SU-DHL-6 (cell line): ENCODE data around the gene DNAJC10.
"Not testable (repeated sequence)": the region's sequence is repeated elsewhere in the genome, so short reads cannot be mapped to it uniquely, and the experiment has no call there.

Experiments
- H2AFZ ChIP-seq: fragments of 200-600 bp; sonication (generic); 2 replicates; pipeline ENCODE4 v1.6.1; 2014; ENCODE audit warnings: low read depth, mild to moderate bottlenecking, moderate library complexity, mixed read lengths, antibody characterized with exemption, low read length; ENCODE audit not compliant: severe bottlenecking
- H3F3A ChIP-seq: fragments of 200-600 bp; shearing (Covaris generic); 2 replicates; pipeline ENCODE4 v1.6.0; 2016; ENCODE audit warnings: antibody characterized with exemption, mild to moderate bottlenecking; ENCODE audit not compliant: insufficient read depth
- H3K27ac ChIP-seq: fragments of 200-600 bp; sonication (generic); 2 replicates; pipeline ENCODE4 v1.5.1; 2016; ENCODE audit warnings: low read depth, mild to moderate bottlenecking, low read length, moderate library complexity, mixed read lengths
- H3K27me3 ChIP-seq: fragments of 200-600 bp; sonication (generic), shearing (Covaris generic); 2 replicates; pipeline ENCODE4 v1.6.0; 2014; ENCODE audit warnings: mild to moderate bottlenecking, low read length
- H3K36me3 ChIP-seq: fragments of 200-600 bp; sonication (generic); 2 replicates; pipeline ENCODE4 v1.6.1; 2014; ENCODE audit warnings: mild to moderate bottlenecking, low read length, mixed read lengths
- H3K4me2 ChIP-seq: fragments of 300-600, 200-600 bp; shearing (Covaris generic), sonication (generic); 2 replicates; pipeline ENCODE4 v1.6.0; 2014; ENCODE audit warnings: low read length, low read depth, mild to moderate bottlenecking; ENCODE audit not compliant: poor library complexity, severe bottlenecking
- H3K4me3 ChIP-seq: fragments of 200-600 bp; sonication (generic); 2 replicates; pipeline ENCODE4 v1.5.1; 2014; ENCODE audit warnings: antibody characterized with exemption, low read length, mild to moderate bottlenecking, mixed read lengths; ENCODE audit not compliant: insufficient read depth, poor library complexity, severe bottlenecking
- H3K79me2 ChIP-seq: fragments of 200-600 bp; sonication (generic); 2 replicates; pipeline ENCODE4 v1.6.1; 2014; ENCODE audit warnings: mild to moderate bottlenecking, low read length, moderate library complexity; ENCODE audit not compliant: insufficient read depth
- H3K9ac ChIP-seq: fragments of 200-600 bp; sonication (generic); 2 replicates; pipeline ENCODE4 v1.7.0; 2014; ENCODE audit warnings: mild to moderate bottlenecking, low read length
- H3K9me2 ChIP-seq: fragments of 200-600 bp; sonication (generic); replicated peaks from 2 replicates; pipeline ENCODE4 v1.6.1; 2014; ENCODE audit warnings: low read length; ENCODE audit not compliant: insufficient read depth
- H3K9me3 ChIP-seq: fragments of 200-600 bp; sonication (generic); 2 replicates; pipeline ENCODE4 v1.6.1; 2014; ENCODE audit warnings: low read length, mixed read lengths; ENCODE audit not compliant: insufficient read depth
- H4K20me1 ChIP-seq: fragments of 200-600 bp; sonication (generic); 2 replicates; pipeline ENCODE4 v1.6.1; 2014; ENCODE audit warnings: low read depth, mild to moderate bottlenecking, antibody characterized with exemption, low read length, moderate library complexity, mixed read lengths
- CTCF ChIP-seq: fragments of 200-600 bp; sonication (generic); IDR thresholded peaks from one replicate; pipeline ENCODE4 v1.5.1; 2017; ENCODE audit warnings: antibody characterized with exemption, mild to moderate bottlenecking, low read length, moderate library complexity; ENCODE audit not compliant: insufficient read depth, poor library complexity, severe bottlenecking
- EZH2phosphoT487 ChIP-seq: fragments of 200-600 bp; sonication (generic), shearing (Covaris generic); conservative IDR thresholded peaks from 2 replicates; pipeline ENCODE4 v1.6.1; 2018; ENCODE audit warnings: mild to moderate bottlenecking, antibody characterized with exemption, low read length, moderate library complexity, mixed read lengths

Gene DNAJC10

GRCh38 chr2:182733572-182733971 is 17.5 kb downstream of the DNAJC10 start:
- H3K9me3 ChIP-seq, result no peaks in the 10 kb centered on the region
- H3K27me3 ChIP-seq, result no peaks in the 10 kb centered on the region
- H3K79me2 ChIP-seq, result peaks cover 18% of the 10 kb centered on the region
- no peaks in the 10 kb centered on the region for H3K9me2 ChIP-seq
- peaks cover 7% of the 10 kb centered on the region for H4K20me1 ChIP-seq
- no peak overlapping the region for H3K4me2 ChIP-seq
- H3K27ac ChIP-seq, result no peak overlapping the region
- no peak overlapping the region for H3K9ac ChIP-seq
- H3F3A ChIP-seq, result peaks cover 15% of the 10 kb centered on the region
- H3K36me3 ChIP-seq, result peaks cover 89% of the 10 kb centered on the region
- no peak for TF ChIP-seq CTCF
- TF ChIP-seq EZH2phosphoT487, result no peak
- no peak overlapping the region for H3K4me3 ChIP-seq
- H2AFZ ChIP-seq, result no peak overlapping the region

- not testable (repeated sequence) for H2AFZ ChIP-seq, H3K27me3 ChIP-seq, H3K4me3 ChIP-seq, H3K27ac ChIP-seq, H3K9ac ChIP-seq, H3K9me3 ChIP-seq, H3K4me2 ChIP-seq, H3F3A ChIP-seq, H4K20me1 ChIP-seq, H3K79me2 ChIP-seq, H3K9me2 ChIP-seq
- H3K36me3 ChIP-seq, result peaks cover 86% of the 10 kb centered on the region
Observed at GRCh38 chr2:182736856-182737255, 20.8 kb downstream of the DNAJC10 start.

- no peaks in the 10 kb centered on the region for H3K27me3 ChIP-seq
- H3K9me3 ChIP-seq, result no peaks in the 10 kb centered on the region
- TF ChIP-seq CTCF, result no peak
- no peak for TF ChIP-seq EZH2phosphoT487
- no peak overlapping the region for H3K9ac ChIP-seq
- H3K4me3 ChIP-seq, result no peak overlapping the region
- peaks cover 84% of the 10 kb centered on the region for H3K36me3 ChIP-seq
- H2AFZ ChIP-seq, result no peak overlapping the region
- H3K79me2 ChIP-seq, result peaks cover 7% of the 10 kb centered on the region; the same call in 1 of the 2 replicates
- H3K27ac ChIP-seq, result no peak overlapping the region
- no peaks in the 10 kb centered on the region for H4K20me1 ChIP-seq
- no peak overlapping the region for H3K4me2 ChIP-seq
- no peaks in the 10 kb centered on the region for H3F3A ChIP-seq
- no peaks in the 10 kb centered on the region for H3K9me2 ChIP-seq
Observed at GRCh38 chr2:182740701-182741100, 24.6 kb downstream of the DNAJC10 start.

GRCh38 chr2:182741620-182742019 is 25.6 kb downstream of the DNAJC10 start:
- Histone ChIP-seq H4K20me1 (no peaks in the 10 kb centered on the region), H3K4me2 (no peak overlapping the region), H3K9me2 (no peaks in the 10 kb centered on the region), H3K9ac (no peak overlapping the region), H3K36me3 (peaks cover 77% of the 10 kb centered on the region), H3K4me3 (no peak overlapping the region), H2AFZ (no peak overlapping the region), H3K9me3 (no peaks in the 10 kb centered on the region), H3K79me2 (peaks cover 7% of the 10 kb centered on the region; the same call in 1 of the 2 replicates), H3K27me3 (no peaks in the 10 kb centered on the region), H3F3A (no peaks in the 10 kb centered on the region), H3K27ac (no peak overlapping the region)
- no peak for TF ChIP-seq EZH2phosphoT487
- TF ChIP-seq CTCF, result no peak
